SIG-M5 (cell line): ENCODE measurements around the gene RAPGEF1.

Experiments
- DNase-seq: peaks from one replicate; lab custom pipeline; 2025; lab: John Stamatoyannopoulos, UW

Gene RAPGEF1

DNA sequence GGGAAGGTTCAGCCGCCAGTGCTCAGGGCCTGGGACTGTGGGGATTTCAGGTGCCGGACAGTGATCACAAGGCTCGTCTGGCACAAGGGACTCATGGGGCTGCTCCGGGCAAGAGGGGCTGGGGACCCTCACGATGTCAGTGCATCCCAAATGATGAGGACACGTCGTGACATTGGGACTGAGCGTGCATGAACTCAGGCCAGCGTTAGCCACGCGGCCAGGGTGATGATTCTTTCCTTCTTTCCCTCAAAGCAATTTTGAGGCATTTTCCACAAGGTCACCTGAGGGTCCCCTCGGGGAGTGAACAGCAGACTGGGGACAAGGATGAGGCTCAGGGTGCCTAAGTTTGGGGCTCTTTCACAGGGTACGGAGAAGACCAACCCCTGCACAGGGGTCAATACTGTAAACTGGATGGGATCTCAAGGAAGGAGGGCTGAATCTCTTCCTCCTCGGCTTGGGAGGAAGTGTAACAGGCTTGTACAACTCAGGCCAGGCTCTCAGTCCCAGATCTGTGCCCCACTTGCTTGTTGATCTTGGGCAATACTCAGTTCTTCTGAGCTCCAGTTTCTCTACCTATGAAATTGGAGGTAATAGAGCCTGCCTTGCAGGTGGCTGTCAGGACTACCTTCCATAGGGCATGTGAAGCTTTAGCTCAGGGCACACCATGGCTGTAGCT is 116.1 kb downstream of the RAPGEF1 start:
- DNase-seq, result no peak

DNA sequence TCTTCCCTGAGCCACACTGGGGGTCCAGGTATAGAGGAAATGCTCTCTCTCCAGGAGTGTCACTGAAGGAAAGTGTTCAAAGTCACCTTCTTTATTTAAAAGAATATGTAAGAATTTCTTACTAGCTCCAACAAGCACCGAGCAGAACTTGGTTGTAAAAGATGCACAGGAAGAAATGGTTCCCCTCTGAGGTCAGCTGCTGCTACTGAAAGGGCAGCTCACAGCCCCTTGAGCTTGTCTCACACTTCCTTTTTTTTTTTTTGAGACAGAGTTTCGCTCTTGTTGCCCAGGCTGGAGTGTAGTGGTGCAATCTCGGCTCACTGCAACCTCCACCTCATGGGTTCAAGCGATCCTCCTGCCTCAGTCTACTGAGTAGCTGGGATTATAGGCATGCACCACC is 117.4 kb downstream of the RAPGEF1 start:
- no peak for DNase-seq

- no peak for DNase-seq
Measured at GRCh38 chr9:131621551-131622358, 118.1 kb downstream of the RAPGEF1 start.

- DNase-seq, result no peak
Measured at GRCh38 chr9:131620764-131621520, 118.9 kb downstream of the RAPGEF1 start.

DNA sequence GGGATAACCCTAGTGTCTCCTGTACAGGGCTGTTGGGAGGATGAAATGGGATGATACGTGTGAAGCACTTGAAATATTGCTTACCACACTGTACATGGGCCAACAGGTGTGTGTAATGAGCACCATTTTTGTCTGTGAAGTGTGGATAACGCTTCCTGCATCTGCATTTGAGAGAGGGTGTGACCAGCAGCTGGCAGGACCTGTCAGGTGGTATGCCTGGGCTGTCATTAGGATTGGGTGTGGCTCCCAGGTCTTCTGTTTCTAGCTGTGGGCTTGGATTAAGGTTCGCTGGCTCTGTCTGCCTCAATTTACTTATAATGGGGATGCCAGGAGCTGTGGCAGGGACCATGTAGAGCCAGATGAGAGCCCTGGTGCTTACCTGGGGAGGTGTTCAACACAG is 120.2 kb downstream of the RAPGEF1 start:
- no peak for DNase-seq

DNA sequence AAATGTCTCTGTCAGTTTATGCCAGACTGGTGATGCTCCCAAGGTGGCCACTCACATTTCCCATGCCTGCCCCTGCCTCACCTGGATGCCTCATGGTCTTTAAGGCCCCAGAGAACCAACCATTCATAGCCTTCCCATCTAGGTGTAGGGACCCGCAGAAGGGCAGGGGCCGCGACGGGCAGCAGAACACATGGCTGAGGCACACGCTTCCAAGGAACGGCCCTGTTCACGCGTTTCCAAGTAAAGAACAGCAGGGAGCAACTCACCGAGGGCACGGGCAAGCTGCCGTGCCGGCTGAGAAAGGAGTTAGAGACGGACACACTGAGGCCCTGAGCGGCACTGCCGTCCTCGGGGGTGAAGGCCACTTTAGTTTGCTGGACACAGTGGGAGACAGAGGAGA is 121.1 kb downstream of the RAPGEF1 start:
- DNase-seq, result no peak

- no peak for DNase-seq
Measured at GRCh38 chr9:131618071-131618479, 121.8 kb downstream of the RAPGEF1 start.

DNA sequence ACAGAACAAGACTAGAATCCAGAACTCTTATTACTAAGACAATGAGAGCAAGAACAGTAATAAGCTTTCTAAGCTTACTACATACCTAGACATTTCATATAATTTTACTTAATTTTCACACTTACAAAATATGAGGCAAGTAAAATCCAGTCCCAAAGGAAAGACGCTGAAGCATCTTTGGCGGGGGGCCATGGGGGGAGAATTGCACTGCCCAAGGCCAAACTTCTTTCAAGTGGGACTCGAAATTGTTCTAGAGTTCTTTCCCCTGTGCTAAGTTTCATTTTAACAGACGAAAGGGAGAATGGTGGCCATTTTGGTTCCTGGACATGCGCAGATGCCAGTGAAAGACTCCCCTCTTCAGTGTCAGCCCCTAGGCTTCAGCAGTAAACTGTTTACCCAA is 122.3 kb downstream of the RAPGEF1 start:
- no peak for DNase-seq

DNA sequence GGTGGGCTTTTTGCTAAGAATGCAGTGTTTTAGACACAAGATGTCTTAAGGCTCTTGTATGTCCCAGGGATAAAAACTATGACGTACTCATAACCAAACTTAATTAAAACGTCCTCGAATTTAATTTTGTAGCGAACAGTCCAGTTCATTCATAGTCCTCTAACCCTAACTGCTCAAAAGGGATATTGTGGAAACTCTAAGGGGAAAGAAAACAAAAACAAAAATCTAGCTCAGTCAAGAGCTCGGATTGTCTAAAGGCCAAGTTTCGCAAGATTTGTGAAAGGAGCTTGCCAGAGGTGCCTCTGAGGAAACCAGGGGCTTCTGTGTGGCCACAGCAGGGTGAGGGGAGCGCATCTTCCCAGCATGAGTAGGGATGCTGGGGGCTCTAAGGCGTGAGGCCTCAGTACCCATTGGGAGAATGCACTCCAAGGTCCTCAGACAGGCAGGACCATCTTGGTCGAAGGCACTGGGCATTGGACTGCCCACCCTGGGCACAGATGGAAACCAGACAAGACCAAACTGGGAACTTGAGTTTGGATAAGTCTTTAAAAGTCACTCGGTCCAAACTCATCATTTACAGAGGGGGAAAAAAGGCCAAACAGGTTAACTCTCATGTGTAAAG is 122.8 kb downstream of the RAPGEF1 start:
- DNase-seq, result no peak

DNA sequence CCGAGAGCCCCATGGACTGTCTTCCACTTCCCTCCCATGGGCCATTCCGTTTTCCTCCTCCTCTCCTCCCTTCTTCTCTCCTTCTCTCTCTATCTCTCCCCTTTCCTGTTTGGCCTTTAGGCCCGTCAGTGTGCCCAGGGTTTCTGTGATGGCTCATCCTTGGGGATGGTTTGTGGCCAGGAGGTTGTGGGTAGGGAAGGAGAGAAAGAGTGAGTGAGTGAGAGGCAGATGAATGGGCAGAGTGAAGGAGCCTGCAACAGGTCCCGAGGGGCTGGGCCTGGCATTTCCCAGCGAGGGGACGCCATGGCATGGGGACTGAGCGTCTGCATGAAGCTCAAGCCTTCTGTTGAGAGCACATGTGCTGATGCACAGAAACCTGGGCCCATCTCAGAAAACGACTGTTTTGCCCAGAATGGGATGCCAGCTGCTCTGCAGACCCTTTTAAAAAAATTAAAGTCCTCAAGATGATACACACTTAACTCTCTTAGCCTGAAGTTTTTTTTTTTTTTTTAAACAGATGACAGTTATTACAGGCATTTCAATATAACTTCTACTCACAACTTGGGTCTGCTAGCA is 125.4 kb downstream of the RAPGEF1 start:
- DNase-seq, result no peak

GRCh38 chr9:131613921-131614320 is 126.0 kb downstream of the RAPGEF1 start:
- no peak for DNase-seq

- no peak for DNase-seq
Measured at GRCh38 chr9:131612851-131613250, 127.0 kb downstream of the RAPGEF1 start.

GRCh38 chr9:131611586-131612315 is 128.1 kb downstream of the RAPGEF1 start:
- DNase-seq, result no peak

DNA sequence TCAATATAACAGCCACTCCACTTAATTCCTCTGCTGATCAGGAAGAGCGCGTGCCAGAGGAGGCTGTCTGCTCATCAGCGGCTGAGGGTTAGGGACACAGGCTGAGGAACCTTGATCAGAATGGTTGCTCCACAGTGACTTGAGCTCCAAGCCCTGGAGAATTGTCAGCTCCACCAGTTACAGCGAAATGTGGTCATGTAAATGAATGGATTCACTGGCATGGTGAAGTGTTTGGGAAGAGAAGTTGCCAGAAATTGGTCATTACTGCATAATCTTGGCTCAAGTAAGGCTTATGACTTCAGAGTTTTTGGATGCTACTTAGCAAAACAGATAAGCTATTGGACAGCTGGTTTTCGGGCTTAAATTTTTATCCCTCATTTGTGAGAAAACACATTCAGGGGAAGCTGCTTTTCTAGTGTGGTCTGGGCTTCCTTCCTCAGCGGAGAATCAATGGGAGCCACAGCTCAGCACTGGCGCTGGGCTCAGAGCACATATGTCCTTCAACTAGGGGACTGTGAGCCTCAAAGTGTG is 129.6 kb downstream of the RAPGEF1 start:
- no peak for DNase-seq

- DNase-seq, result no peak
Measured at GRCh38 chr9:131609099-131609830, 130.6 kb downstream of the RAPGEF1 start.

GRCh38 chr9:131608493-131609037 is 131.3 kb downstream of the RAPGEF1 start:
- DNase-seq, result no peak

- DNase-seq, result no peak
Measured at GRCh38 chr9:131607591-131607990, 132.3 kb downstream of the RAPGEF1 start.

GRCh38 chr9:131606896-131607567 is 132.8 kb downstream of the RAPGEF1 start:
- DNase-seq, result no peak

- DNase-seq, result no peak
Measured at GRCh38 chr9:131605770-131606590, 133.9 kb downstream of the RAPGEF1 start.
